Measurements from ENCODE around the gene KCTD15.

GRCh38 chr19:33859016-33859415, 62.3 kb downstream of the KCTD15 start:
- no peak for TF ChIP-seq POLR2A (IDR thresholded peaks at IDR 0.05; ENCODE audit: low read depth, low read length)
- TF ChIP-seq CTCF (conservative IDR thresholded peaks at IDR 0.05; ENCODE audit: low read depth, low read length), result no peak
- no peak for TF ChIP-seq CEBPB (IDR thresholded peaks at IDR 0.05; ENCODE audit: low read depth, low read length)
- no peak for TF ChIP-seq SMC3 (IDR thresholded peaks at IDR 0.05; ENCODE audit: low read depth, low read length)
- no peak for TF ChIP-seq ELK1 (IDR thresholded peaks at IDR 0.05; ENCODE audit: borderline replicate concordance, low read depth, low read length)
- TF ChIP-seq RAD21 (IDR thresholded peaks at IDR 0.05; ENCODE audit: low read length), result no peak
- TF ChIP-seq FOS (IDR thresholded peaks at IDR 0.05; ENCODE audit: low read depth, low read length), result no peak
- no peak for TF ChIP-seq RFX5 (IDR thresholded peaks at IDR 0.05; ENCODE audit: low read depth, low read length)

Data from IMR-90 (cell line).